ENCODE data around the gene NUTM2B. TPM values are rescaled to one million over a fixed set of nuclear protein-coding genes. Genes with fewer than 3 reads are reported as not detected.
"Not testable (repeated sequence)": the region's sequence is repeated elsewhere in the genome, so short reads cannot be mapped to it uniquely, and the experiment has no call there.

Gene NUTM2B
- 1 to 10 TPM in 3 of 4 donors, under 1 TPM in 1; 0.22 to 2.8 (median 1.9) TPM for total RNA-seq

DNA sequence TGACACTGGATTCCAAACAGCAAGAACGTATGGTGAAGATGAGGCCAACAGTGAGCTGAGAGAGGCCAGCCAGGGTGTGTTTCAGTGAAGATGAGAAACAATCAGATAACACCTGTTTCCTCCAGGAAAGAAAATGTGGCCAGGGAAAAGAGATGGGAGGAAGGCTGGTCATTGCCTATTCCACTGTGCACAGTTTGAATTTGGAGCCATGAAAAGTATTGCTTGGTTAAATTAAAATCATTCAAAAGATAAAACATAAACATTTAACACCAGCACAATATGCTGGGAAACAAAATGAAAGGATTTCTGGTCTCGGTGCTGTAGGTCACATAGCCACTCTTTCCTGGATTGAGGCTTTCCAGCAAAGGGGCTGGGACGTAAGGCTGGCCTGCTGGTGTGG lies at the start of gene NUTM2B:
Gene NUTM2B (plus strand): TSS at position 301 of the 400 bp plus-strand sequence. CDS start 383 bp downstream, outside the sequence.
- H3K4me3 ChIP-seq (replicated peaks in 1 of 3); H3K36me3 ChIP-seq; intact Hi-C loops (cut with DNase I); H3K4me1 ChIP-seq; H3K27me3 ChIP-seq; H3K27ac ChIP-seq; H3K9me3 ChIP-seq; DNase-seq: not testable (repeated sequence)
- no CpG with 5 or more reads among the region's 3 CpGs for WGBS, 2 donors

DNA sequence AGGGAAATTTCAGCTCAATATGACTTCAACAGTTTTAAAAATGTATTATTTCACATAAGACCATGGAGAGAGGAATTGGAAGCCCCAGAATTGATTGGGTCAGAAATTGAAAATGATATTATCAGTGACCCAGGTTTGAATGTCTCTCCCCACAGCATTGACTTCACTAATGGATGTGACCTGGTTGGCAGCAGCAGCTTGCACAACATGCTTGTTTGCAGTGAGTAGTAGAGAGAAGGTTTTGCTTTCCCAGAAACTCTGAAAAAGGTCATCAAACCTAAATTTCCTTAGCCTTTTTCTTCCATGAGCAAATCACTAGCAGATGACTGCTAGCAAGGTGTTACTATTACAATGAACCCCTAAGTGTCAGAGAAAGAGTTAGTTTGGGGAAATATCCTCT lies 39.7 kb upstream of the NUTM2B start:
- H3K27me3 ChIP-seq; intact Hi-C loops (cut with DNase I); DNase-seq; H3K36me3 ChIP-seq; H3K4me3 ChIP-seq (replicated peaks in 1 of 3); H3K9me3 ChIP-seq; H3K4me1 ChIP-seq; H3K27ac ChIP-seq: not testable (repeated sequence)

- H3K9me3 ChIP-seq; intact Hi-C loops (cut with DNase I); H3K4me1 ChIP-seq; H3K36me3 ChIP-seq; H3K4me3 ChIP-seq (replicated peaks in 1 of 3); H3K27me3 ChIP-seq; DNase-seq; H3K27ac ChIP-seq: not testable (repeated sequence)
- 85 to 97% methylated on average over 4 of the region's 4 CpGs for WGBS, 2 donors
Observed at GRCh38 chr10:79664686-79665085, 38.3 kb upstream of the NUTM2B start.

DNA sequence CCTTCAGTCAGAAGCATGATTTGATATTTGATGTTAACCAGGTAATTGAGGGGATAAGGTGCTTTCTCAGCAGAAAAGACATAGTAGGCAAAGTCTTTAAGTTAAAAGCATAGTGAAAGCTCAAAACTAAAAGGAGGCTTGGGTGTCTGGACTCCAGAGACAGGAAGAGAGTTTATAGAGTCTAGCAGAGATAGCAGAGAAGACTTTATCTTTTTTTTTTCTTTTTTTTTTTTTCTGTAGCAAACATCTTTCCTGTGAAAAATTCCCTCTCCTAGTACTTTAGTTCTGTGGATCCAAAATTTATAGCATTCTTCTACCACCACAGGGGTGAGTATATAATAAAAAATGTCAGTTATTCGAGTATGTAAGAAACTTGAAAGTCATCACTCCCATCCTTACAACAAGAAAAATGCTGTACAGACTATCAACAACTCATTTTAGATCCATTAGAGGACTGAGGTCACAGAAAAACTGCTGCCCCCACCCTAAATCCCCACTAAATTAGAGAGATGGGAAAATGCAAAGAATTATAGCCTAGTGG lies 33.7 kb upstream of the NUTM2B start:
- DNase-seq; intact Hi-C loops (cut with DNase I); H3K4me3 ChIP-seq (replicated peaks in 1 of 3); H3K36me3 ChIP-seq; H3K9me3 ChIP-seq; H3K27me3 ChIP-seq; H3K4me1 ChIP-seq; H3K27ac ChIP-seq: not testable (repeated sequence)
- WGBS, 2 donors: 78 to 86% methylated on average over 1 of the region's 1 CpG

DNA sequence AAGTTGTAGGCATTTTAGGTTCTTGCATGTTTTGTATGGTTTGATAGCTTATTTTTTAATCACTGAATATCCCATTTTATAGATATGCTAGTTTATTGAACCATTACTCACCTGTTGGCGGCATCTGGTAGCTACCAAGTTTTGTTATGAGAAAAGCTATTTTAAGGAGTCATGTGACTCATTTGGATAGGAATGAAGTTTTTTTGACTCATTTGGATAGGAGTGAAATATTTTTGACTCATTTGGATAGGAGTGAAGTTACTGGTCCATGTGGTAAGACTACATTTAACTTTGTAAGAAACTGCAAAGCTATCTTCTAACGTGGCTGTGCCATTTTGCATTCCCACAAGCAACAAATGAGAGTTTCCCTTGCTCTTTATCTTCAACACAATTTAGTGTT lies 28.1 kb upstream of the NUTM2B start:
- H3K9me3 ChIP-seq; H3K4me1 ChIP-seq; DNase-seq; intact Hi-C loops (cut with DNase I); H3K27me3 ChIP-seq; H3K27ac ChIP-seq; H3K36me3 ChIP-seq; H3K4me3 ChIP-seq (replicated peaks in 1 of 3): not testable (repeated sequence)
- 81 to 82% methylated on average over 2 of the region's 2 CpGs for WGBS, 2 donors

GRCh38 chr10:79683026-79683883 lies 19.8 kb upstream of the NUTM2B start:
- intact Hi-C loops (cut with DNase I); H3K36me3 ChIP-seq: not testable (repeated sequence)

GRCh38 chr10:79683884-79684720 lies 18.9 kb upstream of the NUTM2B start:
- H3K27me3 ChIP-seq; H3K27ac ChIP-seq; intact Hi-C loops (cut with DNase I); H3K36me3 ChIP-seq; H3K4me1 ChIP-seq; H3K9me3 ChIP-seq; H3K4me3 ChIP-seq (replicated peaks in 1 of 3): not testable (repeated sequence)
- 93 to 99% methylated on average over 10 to 31 of the region's 41 CpGs for WGBS, 2 donors
- DNase-seq: peak; percentile 18 to 19

More at GRCh38 chr10:79683026-79683883, 19.8 kb upstream of the NUTM2B start:
- H3K4me1 ChIP-seq; H3K9me3 ChIP-seq; H3K4me3 ChIP-seq (replicated peaks in 1 of 3); H3K27ac ChIP-seq; H3K27me3 ChIP-seq: not testable (repeated sequence)
- DNase-seq: peak in 1 of 2 donors; percentile 11
- 84 to 95% methylated on average over 13 of the region's 20 CpGs for WGBS, 2 donors

DNA sequence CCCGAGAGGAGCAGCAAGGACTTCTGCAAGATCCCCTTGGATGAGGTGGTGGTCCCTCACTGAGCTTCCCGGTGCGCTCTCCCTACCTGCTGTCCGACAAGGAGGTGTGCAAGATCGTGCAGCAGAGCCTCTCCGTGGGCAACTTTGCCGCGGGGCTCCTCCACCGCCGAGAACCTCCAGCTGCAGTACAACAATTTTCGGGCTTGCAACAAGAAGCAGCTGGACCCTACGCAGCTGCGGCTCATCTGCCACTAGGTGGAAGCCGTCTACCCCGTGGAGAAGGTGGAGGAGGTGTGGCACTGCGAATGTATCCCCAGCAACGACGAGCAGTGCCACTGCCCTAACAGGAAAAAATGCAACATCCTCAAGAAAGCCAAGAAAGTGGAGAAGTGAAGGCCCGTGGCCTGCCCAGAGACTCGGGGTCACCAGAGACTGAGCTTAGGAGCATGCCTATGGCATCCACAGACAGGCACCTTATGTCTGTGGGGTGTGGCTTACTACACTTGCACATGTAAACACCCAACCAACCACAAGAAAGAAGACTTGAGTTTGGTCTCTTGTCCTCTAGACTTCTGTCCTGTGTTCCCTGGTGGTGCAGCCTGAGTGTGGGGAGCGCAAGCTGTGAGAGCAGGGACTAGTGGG lies 17.9 kb upstream of the NUTM2B start:
- H3K4me1 ChIP-seq; intact Hi-C loops (cut with DNase I); H3K27ac ChIP-seq; H3K36me3 ChIP-seq; H3K4me3 ChIP-seq (replicated peaks in 1 of 3); H3K27me3 ChIP-seq; H3K9me3 ChIP-seq: not testable (repeated sequence)
- peak; percentile 14 to 19 for DNase-seq
- WGBS, 2 donors: 82 to 85% methylated on average over 17 to 21 of the region's 21 CpGs

DNA sequence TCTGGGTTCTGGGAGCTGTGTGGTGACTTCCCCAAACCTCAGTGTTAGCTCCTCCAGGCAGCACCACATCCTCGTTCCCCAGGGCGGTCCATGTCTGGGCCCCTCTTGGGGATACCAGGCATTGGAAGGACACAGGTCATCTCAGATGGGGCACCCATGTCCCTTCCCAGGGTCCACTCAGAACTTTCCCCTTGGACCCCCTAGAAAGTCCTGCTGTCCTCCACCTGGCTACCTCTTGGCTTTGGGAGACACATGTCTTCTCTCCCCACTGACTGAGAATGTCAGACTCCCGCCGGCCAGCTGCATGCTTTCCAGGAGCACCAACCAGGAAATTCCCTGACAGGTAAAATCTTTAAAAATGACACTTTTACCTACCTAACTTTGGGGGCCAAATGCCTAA lies 16.4 kb upstream of the NUTM2B start:
- WGBS, 2 donors: 95 to 100% methylated on average over 4 of the region's 4 CpGs
- H3K4me1 ChIP-seq; H3K27me3 ChIP-seq; H3K36me3 ChIP-seq; H3K27ac ChIP-seq; DNase-seq; H3K9me3 ChIP-seq; H3K4me3 ChIP-seq (replicated peaks in 1 of 3); intact Hi-C loops (cut with DNase I): not testable (repeated sequence)

GRCh38 chr10:79687406-79688150 lies 15.4 kb upstream of the NUTM2B start:
- H3K36me3 ChIP-seq; intact Hi-C loops (cut with DNase I); H3K27ac ChIP-seq; H3K27me3 ChIP-seq; H3K9me3 ChIP-seq; DNase-seq; H3K4me1 ChIP-seq; H3K4me3 ChIP-seq (replicated peaks in 1 of 3): not testable (repeated sequence)
- 94% methylated on average over 6 of the region's 6 CpGs for WGBS, 2 donors

DNA sequence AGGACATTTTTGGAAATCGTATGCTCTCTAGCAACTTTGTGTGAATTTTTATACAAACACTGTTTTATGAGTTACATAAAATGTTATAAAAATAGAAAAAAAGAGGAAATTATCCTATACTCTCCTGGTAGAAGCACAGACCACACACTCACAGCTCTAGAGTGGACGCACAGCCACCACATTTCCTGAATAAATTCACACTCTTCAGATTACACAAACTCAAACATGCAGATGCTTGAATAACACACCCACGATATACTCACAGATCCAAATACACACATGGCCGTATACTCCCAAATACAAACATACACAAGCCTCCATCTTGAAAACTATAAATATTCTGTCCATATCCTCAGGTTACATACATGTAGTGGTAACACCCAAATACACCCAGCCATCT lies 14.2 kb upstream of the NUTM2B start:
- H3K27ac ChIP-seq; intact Hi-C loops (cut with DNase I); DNase-seq; H3K4me1 ChIP-seq; H3K9me3 ChIP-seq; H3K36me3 ChIP-seq; H3K4me3 ChIP-seq (replicated peaks in 1 of 3); H3K27me3 ChIP-seq: not testable (repeated sequence)
- WGBS, 2 donors: 90 to 91% methylated on average over 4 of the region's 4 CpGs

DNA sequence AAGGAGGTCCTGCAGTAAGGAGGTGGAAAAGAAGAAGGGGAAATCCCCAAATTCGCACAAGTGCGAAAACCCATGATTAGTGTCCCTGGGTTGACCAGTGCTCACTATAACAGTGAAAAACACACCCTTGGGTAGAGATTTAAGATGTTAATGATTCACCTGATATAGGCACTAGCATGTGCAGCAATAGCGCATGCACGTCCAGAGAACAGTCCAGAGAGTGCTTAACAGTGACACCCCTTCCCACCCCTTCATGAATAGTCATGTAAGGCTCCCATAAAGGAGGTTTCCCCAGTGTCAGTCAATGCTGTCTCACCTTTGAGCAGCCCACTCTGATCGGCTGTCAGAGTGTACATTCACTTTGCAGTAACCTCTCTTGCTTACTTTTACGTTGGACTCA lies 6.4 kb upstream of the NUTM2B start:
- H3K27me3 ChIP-seq; H3K4me3 ChIP-seq (replicated peaks in 1 of 3); DNase-seq; H3K9me3 ChIP-seq; intact Hi-C loops (cut with DNase I); H3K36me3 ChIP-seq; H3K27ac ChIP-seq; H3K4me1 ChIP-seq: not testable (repeated sequence)
- no CpG with 5 or more reads among the region's 6 CpGs for WGBS, 2 donors

Data from thyroid gland (tissue), 4 donors.